Stimulated activated naive CD4-positive, alpha-beta T cell treated with Interleukin-2 at 50 U/mL for 16 hours (primary cell): Measurements from ENCODE around the gene MRM2.
"Not testable (repeated sequence)": the region's sequence is repeated elsewhere in the genome, so short reads cannot be mapped to it uniquely, and the experiment has no call there.

ENCODE experiments used
- DNase-seq: peaks from one replicate; lab custom pipeline; 2025; lab: John Stamatoyannopoulos, UW

MRM2 gene

DNA sequence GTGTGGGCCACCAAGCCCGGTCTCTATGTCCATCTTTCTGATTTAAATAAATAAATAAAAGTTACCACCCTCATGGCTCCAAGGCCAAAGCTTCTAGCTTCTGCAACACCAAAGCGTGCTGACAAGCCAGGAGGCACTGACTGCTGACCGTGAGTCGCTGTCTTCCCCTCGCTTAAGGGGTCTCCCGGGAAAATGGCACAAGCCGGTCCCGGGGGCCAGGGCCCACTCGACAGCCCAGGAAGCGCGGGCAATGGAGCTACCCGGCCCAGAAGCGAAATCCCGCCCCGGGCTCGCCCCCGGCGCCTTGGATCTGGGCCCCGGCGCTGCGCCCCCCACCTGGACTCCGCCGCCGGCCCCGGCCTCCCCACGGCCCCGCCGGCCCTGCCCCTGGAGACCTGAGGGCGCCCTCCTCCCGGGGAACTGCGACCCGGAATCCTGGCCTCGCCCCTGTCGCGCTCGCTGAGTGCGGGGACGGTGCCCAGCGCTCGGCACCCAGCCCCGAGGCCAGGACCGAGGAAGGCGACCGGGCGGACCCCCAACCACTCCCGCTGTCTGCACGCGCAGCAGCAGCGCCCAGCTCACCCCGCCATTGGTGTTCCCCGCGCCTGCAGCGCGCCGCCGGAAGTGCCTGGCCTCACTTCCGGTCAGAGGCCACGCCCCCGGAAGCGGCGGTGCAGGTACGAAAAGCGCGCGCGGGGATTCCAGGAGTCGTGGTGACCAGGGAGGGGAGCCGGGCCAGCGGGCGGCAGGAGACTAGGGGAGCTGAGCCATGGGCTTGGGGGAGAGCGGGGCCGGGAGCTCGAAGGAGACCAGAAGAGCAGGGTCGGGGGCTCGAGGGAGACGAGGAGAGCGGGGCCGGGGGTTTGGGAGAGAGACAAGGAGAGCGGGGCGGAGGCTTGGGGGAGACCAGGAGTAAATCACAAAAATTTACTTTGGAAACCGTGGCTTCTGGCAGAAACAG lies at the start of gene MRM2, which contains the start of gene NUDT1:
Gene MRM2 (minus strand): TSS at position 626 of the 961 bp plus-strand sequence. CDS start 36 bp downstream, at position 590.
Gene NUDT1 (plus strand): TSS at position 647 of the 961 bp plus-strand sequence. CDS start 2,349 bp downstream, outside the sequence.
- DNase-seq, result peak; percentile 60

DNA sequence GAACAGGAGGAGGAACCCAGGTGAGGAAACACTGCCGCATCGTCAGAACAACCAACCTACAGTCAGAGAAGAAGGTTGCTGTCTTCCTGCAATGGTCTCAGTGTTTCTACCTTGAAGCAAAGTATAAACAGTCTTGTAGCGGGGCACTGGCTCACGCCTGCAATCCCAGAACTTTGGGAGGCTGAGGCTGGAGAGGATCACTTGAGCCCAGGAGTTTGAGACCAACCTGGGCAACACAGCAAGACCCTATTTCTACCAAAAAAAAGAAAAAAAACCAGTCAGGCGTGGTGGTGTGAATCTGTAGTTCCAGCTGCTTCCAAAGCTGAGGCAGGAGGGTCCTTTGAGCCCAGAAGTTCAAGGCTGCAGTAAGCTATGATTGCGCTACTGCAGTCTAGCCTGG lies 48.9 kb upstream of the MRM2 start:
- no peak for DNase-seq

DNA sequence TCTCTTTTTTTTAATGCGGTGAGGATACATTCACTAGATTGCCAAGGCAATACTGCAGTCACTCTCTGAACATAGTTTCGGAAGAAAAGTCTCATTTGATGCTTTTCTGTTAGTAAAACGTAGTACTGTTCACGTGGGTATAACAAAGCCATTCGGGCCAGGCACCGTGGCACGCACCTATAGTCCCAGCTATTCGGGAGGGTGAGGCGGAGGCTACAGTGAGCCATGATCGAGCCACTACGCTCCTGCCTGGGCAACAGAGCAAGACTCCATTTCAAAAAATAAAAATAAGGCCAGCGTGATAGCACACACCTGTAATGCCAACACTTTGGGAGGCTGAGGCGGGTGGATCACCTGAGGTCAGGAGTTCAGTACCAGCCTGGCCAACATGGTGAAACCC lies 47.6 kb upstream of the MRM2 start:
- no peak for DNase-seq

DNA sequence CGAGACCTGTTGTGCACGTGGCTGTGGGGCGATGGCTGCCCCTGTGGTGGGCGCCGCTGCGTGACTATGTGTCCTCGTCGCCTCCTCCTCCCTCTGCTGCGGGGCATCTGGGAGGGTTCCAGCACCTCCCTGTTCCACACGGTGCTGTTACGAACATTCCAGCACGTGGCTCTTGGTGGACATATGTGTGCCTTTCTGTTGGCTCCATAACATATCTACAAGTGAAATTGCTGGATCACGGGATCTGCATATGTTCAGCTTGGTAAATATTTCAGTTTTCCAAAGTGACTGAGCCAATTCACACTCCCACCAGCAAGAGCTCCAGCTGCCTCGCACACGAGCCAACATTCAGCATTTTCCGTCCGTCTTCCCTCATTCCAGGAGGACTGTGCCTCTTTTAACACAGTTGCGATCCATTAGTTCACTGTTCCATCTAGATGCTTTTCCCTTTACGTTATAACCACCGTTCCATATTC lies 47.1 kb upstream of the MRM2 start:
- DNase-seq, result no peak

DNA sequence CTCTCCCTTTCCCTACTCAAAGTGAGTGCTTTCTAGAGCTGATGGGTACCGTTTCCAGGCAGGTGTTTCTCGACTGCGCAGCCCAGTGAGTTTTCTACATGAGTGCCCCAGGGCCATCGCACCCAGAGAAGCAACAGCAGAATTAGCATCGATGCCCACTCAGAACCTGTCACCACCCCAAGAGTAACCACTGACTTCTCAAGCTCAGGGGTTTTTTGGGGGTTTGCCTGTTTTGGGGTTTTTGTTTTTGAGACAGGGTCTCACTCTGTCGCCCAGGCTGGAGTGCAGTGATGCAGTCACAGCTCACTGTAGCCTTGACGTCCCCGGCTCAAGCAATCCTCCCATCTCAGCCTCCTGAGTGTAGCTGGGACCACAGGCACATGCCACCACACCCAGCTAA lies 46.5 kb upstream of the MRM2 start:
- no peak for DNase-seq

DNA sequence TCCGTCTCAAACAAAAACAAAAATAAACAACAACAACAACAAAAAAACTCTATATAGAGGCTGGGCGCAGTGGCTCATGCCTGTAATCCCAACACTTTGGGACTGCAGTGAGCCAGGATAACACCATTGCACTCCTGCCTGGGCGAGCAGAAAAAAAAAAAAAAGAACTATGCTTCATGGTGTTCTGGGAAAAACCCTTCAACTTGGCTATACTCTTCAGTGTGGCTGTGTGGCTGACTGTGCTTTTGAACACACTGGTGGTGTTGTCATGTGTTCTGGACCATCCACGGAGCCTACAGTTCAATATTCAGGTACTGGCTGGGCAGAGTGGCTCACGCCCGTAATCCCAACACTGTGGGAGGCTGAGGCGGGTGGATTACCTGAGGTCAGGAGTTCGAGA lies 45.7 kb upstream of the MRM2 start:
- no peak for DNase-seq

DNA sequence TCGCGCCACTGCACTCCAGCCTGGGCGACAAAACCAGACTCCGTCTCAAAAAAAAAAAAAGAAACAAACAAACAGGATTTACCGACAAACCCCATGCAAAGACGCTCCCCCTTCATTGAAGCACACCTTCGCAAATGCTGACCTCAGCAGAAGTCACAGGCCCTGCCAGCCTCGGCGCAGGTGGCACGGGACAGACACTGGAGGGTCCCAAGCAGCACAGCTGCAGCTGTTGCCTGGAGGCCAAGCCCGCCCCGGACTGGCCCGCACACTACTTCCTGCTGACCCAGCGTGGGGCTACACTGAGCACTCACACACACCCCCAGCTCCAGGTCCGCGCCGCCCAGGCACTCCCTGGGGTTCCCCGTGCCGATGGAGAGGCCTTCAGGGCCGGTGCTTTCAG lies 41.1 kb upstream of the MRM2 start:
- no peak for DNase-seq

DNA sequence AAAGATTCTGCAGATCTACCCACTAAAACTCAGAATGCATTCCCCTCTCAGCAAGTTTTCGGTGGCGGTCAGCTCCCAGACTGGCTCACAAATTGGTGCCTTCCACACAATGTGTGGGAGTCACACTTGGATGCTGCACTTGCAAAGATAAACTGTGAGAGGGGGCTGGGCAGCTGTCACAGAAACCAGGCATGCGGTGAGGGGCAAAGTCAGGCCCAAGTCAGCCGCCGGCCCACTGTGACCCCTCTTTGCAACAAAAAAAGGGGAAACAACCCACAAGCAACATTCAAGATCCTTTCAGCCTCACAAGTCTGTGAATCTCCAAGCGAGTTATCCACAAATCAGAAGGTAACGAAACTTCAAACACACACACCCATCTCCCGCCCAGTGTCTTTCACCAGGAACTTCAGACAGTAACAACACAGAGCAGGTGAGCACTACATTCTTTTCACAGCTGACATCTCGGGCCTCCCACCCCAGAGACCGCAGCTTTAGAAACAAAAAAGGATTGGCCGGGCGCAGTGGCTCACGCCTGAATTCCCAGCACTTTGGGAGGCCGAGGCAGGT lies 40.3 kb upstream of the MRM2 start:
- no peak for DNase-seq

DNA sequence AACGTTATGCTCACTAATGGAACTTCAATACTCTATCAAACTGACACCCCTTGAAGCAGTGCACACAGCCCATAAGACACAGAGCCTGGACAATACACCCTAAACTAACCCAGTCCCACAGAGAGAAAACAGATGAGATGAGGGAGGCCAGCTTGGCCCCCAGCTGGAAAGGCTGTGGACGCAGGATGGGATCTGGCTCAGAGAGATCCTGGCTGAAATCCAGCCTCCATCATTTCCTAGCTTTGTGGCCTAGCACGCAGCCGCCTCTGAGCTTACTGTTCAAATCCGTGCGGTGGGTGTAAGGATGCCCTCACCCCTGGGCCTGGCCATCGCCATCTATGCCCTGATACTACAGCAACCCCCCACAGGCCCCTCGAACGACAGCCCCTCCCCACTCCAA lies 39.5 kb upstream of the MRM2 start:
- DNase-seq, result no peak

DNA sequence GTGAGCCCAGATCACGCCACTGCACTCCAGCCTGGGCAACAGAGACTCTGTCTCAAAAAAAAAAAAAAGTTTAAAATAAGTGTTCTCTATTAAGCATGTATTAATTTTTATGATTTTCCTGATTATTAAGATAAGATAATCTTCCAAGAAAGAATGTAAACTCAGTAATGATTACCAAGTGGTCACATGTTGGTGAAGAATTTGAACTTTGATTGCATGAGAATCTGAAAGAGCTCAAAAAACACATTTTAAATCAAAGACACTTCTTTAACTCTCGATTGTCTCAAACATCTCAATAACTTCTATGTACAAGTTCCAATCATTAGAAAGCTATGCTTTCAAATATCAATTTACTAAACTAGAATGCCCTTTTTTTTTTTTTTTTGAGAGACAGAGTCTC lies 38.4 kb upstream of the MRM2 start:
- no peak for DNase-seq

DNA sequence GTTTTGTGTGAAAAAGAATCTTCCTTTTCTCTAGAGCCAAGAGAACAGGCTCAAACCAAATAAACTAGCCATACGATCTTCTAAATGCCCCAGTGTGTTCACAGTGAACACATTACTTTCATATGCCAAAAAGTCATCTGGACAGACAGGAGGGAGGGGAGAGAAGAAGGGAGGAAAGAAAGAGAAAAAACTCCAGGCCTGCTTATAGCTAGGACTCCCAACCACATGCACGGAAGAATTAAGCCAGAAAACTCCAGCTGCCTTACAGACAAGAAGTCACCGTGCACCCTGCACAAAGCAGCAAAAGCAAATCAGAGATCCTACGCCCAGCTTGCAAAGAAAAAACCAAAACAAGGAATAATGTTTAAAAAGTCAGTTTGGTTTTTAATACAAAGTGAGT lies 37.9 kb upstream of the MRM2 start:
- no peak for DNase-seq

DNA sequence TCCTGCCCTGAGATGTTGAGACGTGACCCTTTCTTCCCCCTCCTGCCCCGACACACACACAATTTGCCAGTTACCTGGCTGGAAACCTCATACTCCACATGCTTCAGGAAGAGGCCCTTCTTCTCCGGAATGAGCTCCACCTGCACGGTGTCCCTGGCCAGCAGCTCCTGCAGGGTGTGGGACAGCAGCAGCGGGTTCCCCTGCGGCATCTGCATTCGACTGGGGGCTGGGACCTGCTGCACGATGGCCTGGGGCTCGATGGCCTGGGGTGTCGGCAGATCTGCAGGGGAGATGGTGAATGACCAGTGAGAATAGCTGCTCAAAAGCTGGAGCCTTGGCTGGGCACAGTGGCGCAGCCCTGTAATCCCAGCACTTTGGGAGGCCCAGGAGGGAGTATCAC lies 36.0 kb upstream of the MRM2 start:
- DNase-seq, result no peak

DNA sequence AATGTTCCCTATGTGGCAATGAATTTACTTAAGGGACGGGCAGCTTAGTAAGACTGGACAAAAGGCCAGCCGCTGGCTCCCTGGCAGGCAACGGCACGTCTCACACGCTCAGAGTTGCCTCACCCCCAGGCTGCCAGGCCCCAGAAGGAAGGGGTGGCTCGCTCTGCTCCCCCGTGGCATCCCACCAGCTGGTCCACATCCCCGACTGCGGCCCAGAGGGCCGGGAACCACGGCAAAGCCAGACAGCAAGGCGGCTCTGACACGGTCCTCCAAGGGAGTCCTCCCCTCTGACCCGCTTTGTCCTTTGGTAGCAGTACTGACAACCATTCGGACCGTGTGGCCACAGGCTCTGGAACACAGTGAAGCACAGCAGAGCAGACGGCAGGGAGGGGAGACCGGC lies 34.1 kb upstream of the MRM2 start:
- no peak for DNase-seq

DNA sequence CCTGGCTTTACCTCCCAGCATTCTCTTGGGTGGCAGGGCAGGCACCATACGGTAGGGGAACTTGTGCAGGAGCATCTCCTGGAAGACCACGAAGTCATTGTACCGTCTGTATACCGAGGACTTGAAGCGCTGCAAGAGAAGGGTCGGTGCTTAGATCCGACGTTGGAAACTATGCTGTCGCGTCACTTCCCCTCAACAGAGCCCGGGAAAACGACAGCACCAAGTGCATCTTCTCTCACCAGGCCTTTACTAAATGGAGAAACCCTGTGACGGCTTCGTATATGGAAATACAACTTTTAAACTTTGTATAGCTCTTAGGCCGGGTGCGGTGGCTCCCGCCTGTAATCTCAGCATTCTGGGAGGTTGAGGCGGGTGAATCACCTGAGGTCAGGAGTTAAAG lies 33.1 kb upstream of the MRM2 start:
- no peak for DNase-seq

DNA sequence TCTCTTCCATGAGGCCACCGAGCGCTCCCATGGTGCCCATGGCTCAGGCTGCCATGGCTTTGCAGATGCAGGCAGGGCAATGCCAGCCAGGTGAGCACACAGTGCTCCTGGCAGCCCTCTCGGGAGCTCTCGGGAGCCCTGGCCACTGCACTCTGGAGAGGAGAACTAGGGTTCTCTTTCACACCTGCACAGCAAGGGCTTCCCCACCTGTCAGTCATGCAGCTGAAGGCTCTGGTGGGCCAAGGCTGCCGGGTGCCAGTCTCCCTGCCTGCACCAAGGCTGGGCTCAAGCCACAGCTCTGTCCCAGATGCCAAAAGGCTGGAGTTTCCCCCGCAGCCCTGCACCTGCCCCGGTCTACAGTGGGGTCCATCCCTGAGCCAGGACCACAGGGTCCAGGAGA lies 32.7 kb upstream of the MRM2 start:
- no peak for DNase-seq

DNA sequence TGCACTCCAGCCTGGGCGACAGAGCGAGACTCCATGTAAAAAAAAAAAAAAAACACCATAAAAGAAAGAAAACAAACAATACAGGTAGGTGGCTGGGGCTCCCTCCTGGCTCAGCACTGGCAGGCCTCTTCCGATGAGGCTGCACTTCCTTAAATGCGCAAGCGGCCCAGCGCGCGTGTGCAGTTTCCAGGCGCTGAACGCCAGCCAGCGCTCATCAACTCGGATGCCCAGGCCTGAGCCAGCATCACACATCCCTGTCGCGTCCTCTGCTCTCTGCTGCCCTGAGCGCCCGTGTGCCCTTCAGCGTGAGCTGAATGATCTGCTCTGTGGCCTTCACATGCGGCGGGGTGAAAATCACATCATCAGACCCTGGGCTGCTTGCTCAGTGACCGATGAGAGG lies 31.9 kb upstream of the MRM2 start:
- DNase-seq, result no peak

DNA sequence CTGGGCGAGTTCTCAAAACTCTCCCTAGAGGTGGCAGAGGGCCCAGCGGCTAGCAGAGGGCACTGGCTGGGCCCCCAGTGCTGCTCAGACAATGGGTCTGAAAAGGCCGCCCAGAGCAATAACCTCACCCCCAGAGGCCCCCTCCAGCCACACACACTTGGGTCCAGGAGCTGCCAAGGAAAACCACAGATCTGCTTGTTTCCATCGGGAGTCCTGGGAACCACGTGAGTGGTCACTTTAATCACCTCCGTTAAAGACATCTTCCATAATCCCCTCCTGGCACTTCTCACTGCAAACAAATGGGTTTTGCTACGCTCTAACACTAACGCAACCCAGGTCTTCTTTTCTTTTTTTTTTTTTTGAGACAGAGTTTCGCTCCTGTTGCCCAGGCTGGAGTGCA lies 30.0 kb upstream of the MRM2 start:
- no peak for DNase-seq

DNA sequence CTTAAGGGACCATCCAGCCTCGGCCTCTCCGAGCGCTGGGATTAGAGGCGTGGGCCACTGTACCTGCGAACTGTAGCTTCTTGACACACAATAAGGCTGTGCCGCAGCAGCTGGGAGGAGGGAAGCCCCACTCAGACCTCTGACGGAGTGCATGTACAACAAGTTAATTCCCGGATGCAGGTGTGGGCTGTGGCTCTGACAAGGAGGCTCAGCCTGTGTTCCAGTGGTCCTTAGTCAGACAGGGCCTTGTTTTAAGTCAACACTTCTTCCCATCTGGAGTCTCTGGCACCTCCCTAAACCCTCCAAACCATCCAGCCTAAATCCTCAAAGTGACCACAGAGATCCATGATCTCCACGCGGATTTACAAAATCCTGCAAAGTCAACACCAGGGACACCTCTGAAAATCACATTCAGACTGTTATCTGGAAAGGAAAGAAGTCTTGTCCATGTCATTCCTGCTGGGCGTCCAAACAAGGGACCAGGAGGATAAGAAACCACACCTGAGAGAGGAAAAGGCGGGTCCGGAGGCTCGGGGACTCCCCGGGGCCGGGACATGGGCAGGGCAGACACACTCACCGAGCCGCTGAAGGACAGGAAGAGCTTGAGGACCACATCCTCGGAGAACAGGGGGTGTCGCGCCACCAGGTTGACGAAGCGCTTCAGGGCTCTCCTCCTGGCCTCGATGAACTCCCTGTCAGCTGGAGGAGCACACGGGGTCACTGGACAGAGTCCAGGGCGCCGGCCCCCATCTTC lies 29.4 kb upstream of the MRM2 start:
- no peak for DNase-seq

DNA sequence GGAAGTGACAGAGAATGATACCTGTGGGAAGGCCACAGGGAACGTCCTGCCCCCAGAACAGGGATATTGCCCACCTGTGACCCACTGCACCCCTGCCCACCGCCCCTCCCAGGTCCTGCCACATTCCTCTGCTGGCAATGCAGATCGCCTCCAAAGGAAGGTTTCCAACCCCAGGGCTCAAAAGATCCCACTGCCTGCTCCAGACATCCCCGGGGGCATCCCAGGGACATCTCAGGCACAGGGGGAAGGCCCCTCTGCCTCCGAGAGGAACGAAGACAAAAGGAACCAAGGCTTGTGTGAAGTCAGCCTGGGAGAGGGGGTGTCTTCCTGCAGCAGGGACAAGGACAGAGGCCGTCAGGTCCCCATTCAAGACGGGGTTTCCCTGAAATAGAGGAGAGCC lies 28.5 kb upstream of the MRM2 start:
- DNase-seq, result no peak

DNA sequence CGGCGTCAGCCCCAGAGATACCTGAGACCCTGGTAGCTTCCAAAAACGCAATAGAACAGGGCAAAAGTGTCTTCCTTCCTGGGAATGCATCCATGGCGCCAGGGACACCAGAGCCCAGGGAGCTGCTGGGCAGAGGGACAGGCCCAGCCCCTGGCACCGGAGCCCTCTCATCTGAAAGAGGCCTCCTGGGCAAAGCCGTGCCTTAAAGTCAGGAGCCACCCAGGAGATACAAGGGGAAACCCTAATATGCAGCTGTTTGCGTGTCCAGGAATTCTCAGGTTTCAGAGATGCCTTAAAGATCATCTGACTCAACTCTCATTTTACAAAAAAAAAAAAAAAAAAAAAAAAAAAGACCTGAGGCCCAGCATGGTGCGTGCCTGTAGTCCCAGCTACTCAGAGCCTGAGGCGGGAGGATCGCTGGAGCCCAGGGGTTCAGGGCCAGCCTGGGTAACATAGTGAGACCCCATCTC lies 28.0 kb upstream of the MRM2 start:
- DNase-seq, result no peak

DNA sequence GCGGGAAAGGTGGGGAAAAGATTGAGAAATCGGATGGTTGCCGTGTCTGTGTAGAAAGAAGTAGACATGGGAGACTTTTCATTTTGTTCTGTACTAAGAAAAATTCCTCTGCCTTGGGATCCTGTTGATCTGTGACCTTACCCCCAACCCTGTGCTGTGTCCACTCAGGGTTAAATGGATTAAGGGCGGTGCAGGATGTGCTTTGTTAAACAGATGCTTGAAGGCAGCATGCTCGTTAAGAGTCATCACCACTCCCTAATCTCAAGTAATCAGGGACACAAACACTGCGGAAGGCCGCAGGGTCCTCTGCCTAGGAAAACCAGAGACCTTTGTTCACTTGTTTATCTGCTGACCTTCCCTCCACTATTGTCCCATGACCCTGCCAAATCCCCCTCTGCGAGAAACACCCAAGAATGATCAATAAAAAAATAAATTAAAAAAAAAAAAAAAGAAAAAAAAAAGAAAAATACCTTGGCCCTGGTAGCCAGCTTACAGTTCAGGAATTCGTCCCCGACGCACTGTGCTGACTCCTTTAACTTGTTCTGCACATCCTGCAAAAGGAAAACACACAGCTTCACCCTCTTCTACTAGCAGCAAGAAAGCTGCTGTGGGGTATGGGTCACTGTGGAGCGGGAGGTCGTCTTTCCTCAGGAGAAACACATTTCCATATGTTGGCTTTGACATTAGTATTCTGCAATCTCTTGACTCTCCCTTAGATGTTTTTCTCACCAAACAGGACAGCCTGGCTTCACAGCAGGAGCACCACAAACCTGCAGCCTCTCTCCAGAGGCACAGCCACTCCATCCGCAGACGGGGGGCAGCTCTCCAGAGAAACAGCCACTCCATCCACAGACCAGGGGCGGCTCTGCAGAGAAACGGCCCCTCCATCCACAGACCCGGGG lies 27.3 kb upstream of the MRM2 start:
- not testable (repeated sequence) for DNase-seq
